NCI-H1436 treated with DMSO at 0.1 percent for 48 hours (cell line): ENCODE results near the gene ZSCAN20.

Experiments used
- DNase-seq: peaks from one replicate; lab custom pipeline; 2025; lab: John Stamatoyannopoulos, UW

Gene ZSCAN20

DNA sequence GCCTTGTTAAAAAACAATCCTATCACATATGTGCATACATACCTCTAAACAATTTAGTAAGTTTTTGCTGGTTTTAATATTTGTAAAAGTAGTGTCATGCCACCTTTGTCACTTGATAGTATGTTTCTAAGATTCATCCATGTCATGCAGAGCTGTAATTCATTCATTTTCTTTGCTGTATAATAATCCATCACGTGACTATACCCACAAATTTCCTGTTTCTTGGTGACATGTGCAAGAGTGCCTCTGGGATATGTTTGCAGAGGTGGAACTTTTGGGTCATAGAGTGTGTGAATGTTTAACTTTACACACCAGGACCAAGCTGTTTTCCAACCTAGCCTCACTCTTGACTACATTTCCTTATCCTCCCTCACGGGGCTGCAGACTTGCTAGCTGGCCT, 62.9 kb downstream of the ZSCAN20 start:
- no peak for DNase-seq

GRCh38 chr1:33537885-33538284, 65.4 kb downstream of the ZSCAN20 start:
- no peak for DNase-seq

DNA sequence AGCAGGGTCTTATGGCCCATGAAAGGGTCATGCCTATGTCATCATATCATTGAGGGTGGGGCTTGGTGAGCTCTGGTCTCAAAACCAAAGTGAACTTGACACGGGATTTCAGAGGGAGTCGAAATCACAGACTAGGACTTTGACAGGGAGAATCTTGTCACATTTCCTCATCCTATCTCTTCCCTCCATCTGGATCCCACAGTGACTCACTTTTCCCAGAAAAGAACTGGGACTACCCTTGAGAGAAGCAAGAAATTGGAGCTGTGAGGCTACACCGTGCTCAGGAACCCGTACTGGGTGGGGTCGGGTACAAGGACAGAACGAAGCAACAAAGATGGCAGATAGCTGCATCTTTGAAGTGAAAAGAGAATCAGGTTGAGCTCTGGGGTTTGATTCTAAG, 69.5 kb downstream of the ZSCAN20 start:
- no peak for DNase-seq
